A549 (cell line): ENCODE measurements around the gene ZNF275. TPM values are rescaled to one million over a fixed set of nuclear protein-coding genes. Genes with fewer than 3 reads are reported as not detected.

Experiments used
- ATAC-seq, 2 experiments: fragments of 200-7000 bp in 1 of 2; fragments of >200 bp in 1 of 2; cut with Nextera tagmentation in 1 of 2; cut with Tn5 transposase in 1 of 2; 3 replicates each; pipeline versions ENCODE4 v1.8.0 to v1.9.1; 2018 to 2020; ENCODE audit warnings: mild to moderate bottlenecking in 1 of 2, moderate library complexity in 1 of 2
- CTCF ChIA-PET: fragments of 300-600 bp; sonication (Branson Sonifier 250); formaldehyde crosslinking; extraction: SDS; loops from one replicate; lab custom pipeline; 2021; ENCODE audit warnings: antibody characterized with exemption, inconsistent platforms; lab: Yijun Ruan, JAX
- POLR2A ChIA-PET: fragments of 350-600 bp; formaldehyde crosslinking; extraction: SDS; loops from one replicate; lab custom pipeline; 2021; ENCODE audit warnings: antibody characterized with exemption, inconsistent platforms; lab: Yijun Ruan, JAX
- DNase-seq, 2 experiments: peaks; one replicate each; pipeline versions ENCODE4 v3.0.0 to v3.0.0-alpha.2; 2011 to 2016; ENCODE audit warnings: low read depth in 1 of 2, low spot score in 1 of 2
- FAIRE-seq: peaks from 2 replicates; lab custom pipeline; 2011; peaks lifted over from hg19 to GRCh38; lab: Jason Lieb, UNC
- H3K27ac ChIP-seq, 2 experiments: fragments of >200 bp; sonication (Bioruptor Twin); formaldehyde crosslinking; 3 replicates each; pipeline ENCODE4 v1.5.1; 2016 to 2017
- H3K4me1 ChIP-seq: fragments of >200 bp; sonication (Bioruptor Twin); formaldehyde crosslinking; 3 replicates; pipeline ENCODE4 v1.6.1; 2016
- H3K4me2 ChIP-seq: fragments of >200 bp; sonication (Bioruptor Twin); formaldehyde crosslinking; 3 replicates; pipeline ENCODE4 v1.6.1; 2016
- H3K4me3 ChIP-seq: fragments of >200 bp; sonication (Bioruptor Twin); formaldehyde crosslinking; 3 replicates; pipeline ENCODE4 v1.5.1; 2016
- H3K9me3 ChIP-seq: fragments of >200 bp; sonication (Bioruptor Twin); formaldehyde crosslinking; 3 replicates; pipeline ENCODE4 v1.6.1; 2016
- BHLHE40 ChIP-seq: IDR thresholded peaks from 2 replicates; pipeline ENCODE4 v1.6.1; 2012; ENCODE audit warnings: low read depth, low read length, inconsistent platforms
- CHD4 ChIP-seq: fragments of 200-600 bp; sonication (generic); IDR thresholded peaks from 2 replicates; pipeline ENCODE4 v1.6.1; 2016; ENCODE audit warnings: antibody characterized with exemption, mild to moderate bottlenecking, borderline replicate concordance
- CTCF ChIP-seq: fragments of >200 bp; sonication (Bioruptor Twin); formaldehyde crosslinking; IDR thresholded peaks from 3 replicates; pipeline ENCODE4 v1.5.1; 2016
- EHF ChIP-seq: fragments of 250-450 bp; sonication (Bioruptor Pico); IDR thresholded peaks from 2 replicates; pipeline ENCODE4 v1.5.0; 2020; ENCODE audit warnings: mild to moderate bottlenecking
- EHMT2 ChIP-seq: fragments of 200-600 bp; sonication (generic); IDR thresholded peaks from 2 replicates; pipeline ENCODE4 v1.6.1; 2016; ENCODE audit warnings: antibody characterized with exemption, low read depth, mild to moderate bottlenecking, moderate library complexity
- ELK1 ChIP-seq: fragments of 150-350 bp; IDR thresholded peaks from 2 replicates; pipeline ENCODE4 v1.6.1; 2014; ENCODE audit warnings: low read depth, mild to moderate bottlenecking, low read length
- FOSB ChIP-seq: fragments of 250-450 bp; sonication (Bioruptor Pico); IDR thresholded peaks from 2 replicates; pipeline ENCODE4 v1.5.0; 2020; ENCODE audit warnings: mild to moderate bottlenecking, moderate library complexity
- HOXA7 ChIP-seq: fragments of 250-450 bp; sonication (Bioruptor Pico); IDR thresholded peaks from 2 replicates; pipeline ENCODE4 v1.5.0; 2020; ENCODE audit warnings: mild to moderate bottlenecking, moderate library complexity
- MYC ChIP-seq: IDR thresholded peaks from 2 replicates; pipeline ENCODE4 v1.6.1; 2012; ENCODE audit warnings: mild to moderate bottlenecking, inconsistent platforms, low read length, improper control_type of control experiment, borderline replicate concordance
- PBX3 ChIP-seq: IDR thresholded peaks from 2 replicates; pipeline ENCODE4 v1.6.1; 2012
- POLR2AphosphoS2 ChIP-seq: conservative IDR thresholded peaks from 2 replicates; pipeline ENCODE4 v1.6.1; 2012; ENCODE audit warnings: low read length, improper control_type of control experiment, inconsistent platforms
- RAD21 ChIP-seq, 2 experiments: fragments of >200 bp in 1 of 2; sonication (Bioruptor Twin) in 1 of 2; formaldehyde crosslinking in 1 of 2; IDR thresholded peaks in 1 of 2; conservative IDR thresholded peaks in 1 of 2; 2 replicates in 1 of 2; 3 replicates in 1 of 2; pipeline ENCODE4 v1.6.1; 2012 to 2018; ENCODE audit warnings: inconsistent platforms in 1 of 2
- SREBF2 ChIP-seq: fragments of 450-650 bp; IDR thresholded peaks from 2 replicates; pipeline ENCODE4 v1.6.1; 2014; ENCODE audit warnings: mild to moderate bottlenecking, moderate library complexity
- USF2 ChIP-seq: fragments of 450-650 bp; IDR thresholded peaks from 2 replicates; pipeline ENCODE4 v1.6.1; 2014; ENCODE audit warnings: antibody characterized with exemption
- ZNF302 ChIP-seq: fragments of 250-450 bp; sonication (Bioruptor Pico); IDR thresholded peaks from 2 replicates; pipeline ENCODE4 v1.9.0; 2021; ENCODE audit warnings: inconsistent platforms, mild to moderate bottlenecking, moderate library complexity
- WGBS: methylation state at CpG from one replicate; pipeline ENCODE4 v1.1.6; 2017; ENCODE audit errors: missing lambda C conversion rate; 5-methylcytosine and 5-hydroxymethylcytosine counted together
- polyA plus RNA-seq, 4 experiments: library from polyadenylated mRNA; depleted of rRNA in 3 of 4; stranded (reverse); fragments of >200 nt; fragmentation: RNase III in 1 of 4; extraction: RNeasy Plus Mini Kit Qiagen cat#74134 plus additional on column Dnase treatment in 1 of 4; gene quantifications; 2 replicates in 3 of 4; 3 replicates in 1 of 4; pipeline ENCODE4 v1.2.3, GENCODE V29; 2011 to 2017
- TF ChIP-seq, protein P1 (sequence below): fragments of >200 bp; sonication (Bioruptor Twin); formaldehyde crosslinking; IDR thresholded peaks from 2 replicates; pipeline ENCODE4 v1.6.1; 2016

The ZNF275 gene
- polyA plus RNA-seq, 2 of the 4 experiments (the other 2 are of a cell fraction), result 3.2 to 6.5 TPM

GRCh38 chrX:153312842-153313241 lies 21.1 kb upstream of the ZNF275 start:
- TF ChIP-seq EHF (CRISPR knock-in tag), result no peak
- TF ChIP-seq HOXA7, result no peak
- TF ChIP-seq, protein P1, sequence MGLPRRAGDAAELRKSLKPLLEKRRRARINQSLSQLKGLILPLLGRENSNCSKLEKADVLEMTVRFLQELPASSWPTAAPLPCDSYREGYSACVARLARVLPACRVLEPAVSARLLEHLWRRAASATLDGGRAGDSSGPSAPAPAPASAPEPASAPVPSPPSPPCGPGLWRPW, result no peak
- no peak for TF ChIP-seq EHMT2
- TF ChIP-seq USF2, result no peak
- no peak for TF ChIP-seq CTCF
- TF ChIP-seq FOSB (CRISPR knock-in tag), result no peak
- no peak for TF ChIP-seq SREBF2
- no peak for TF ChIP-seq POLR2AphosphoS2
- FAIRE-seq, result no peak

GRCh38 chrX:153317306-153317705 lies 16.6 kb upstream of the ZNF275 start:
- Histone ChIP-seq H3K4me1 (no peaks in the 10 kb centered on the region), H3K4me2 (no peak overlapping the region), H3K9me3 (no peaks in the 10 kb centered on the region), H3K27ac (no peak overlapping the region), H3K4me3 (no peak overlapping the region)
- no peak for DNase-seq
- no peak for FAIRE-seq
- 54% methylated on average over 2 of the region's 8 CpGs for WGBS
- POLR2A ChIA-PET, result no interaction called here
- TF ChIP-seq RAD21 (conservative IDR thresholded peaks at IDR 0.05 in 1 of 2, IDR thresholded peaks at IDR 0.05 in 1 of 2) (no peak), BHLHE40 (no peak), CHD4 (no peak), ZNF302 (CRISPR knock-in tag) (no peak), ELK1 (no peak)
- no peak for ATAC-seq
- CTCF ChIA-PET, result no interaction called here

More at GRCh38 chrX:153312842-153313241, 21.1 kb upstream of the ZNF275 start:
- H3K4me3 ChIP-seq, result no peak overlapping the region
- no peaks in the 10 kb centered on the region for H3K9me3 ChIP-seq
- no peak overlapping the region for H3K4me2 ChIP-seq
- DNase-seq (no peak), ATAC-seq (no peak)
- no peaks in the 10 kb centered on the region for H3K4me1 ChIP-seq
- CTCF ChIA-PET, result no interaction called here
- no peak overlapping the region for H3K27ac ChIP-seq
- no CpG with 5 or more reads among the region's 1 CpG for whole genome bisulfite sequencing
- POLR2A ChIA-PET, result no interaction called here

DNA sequence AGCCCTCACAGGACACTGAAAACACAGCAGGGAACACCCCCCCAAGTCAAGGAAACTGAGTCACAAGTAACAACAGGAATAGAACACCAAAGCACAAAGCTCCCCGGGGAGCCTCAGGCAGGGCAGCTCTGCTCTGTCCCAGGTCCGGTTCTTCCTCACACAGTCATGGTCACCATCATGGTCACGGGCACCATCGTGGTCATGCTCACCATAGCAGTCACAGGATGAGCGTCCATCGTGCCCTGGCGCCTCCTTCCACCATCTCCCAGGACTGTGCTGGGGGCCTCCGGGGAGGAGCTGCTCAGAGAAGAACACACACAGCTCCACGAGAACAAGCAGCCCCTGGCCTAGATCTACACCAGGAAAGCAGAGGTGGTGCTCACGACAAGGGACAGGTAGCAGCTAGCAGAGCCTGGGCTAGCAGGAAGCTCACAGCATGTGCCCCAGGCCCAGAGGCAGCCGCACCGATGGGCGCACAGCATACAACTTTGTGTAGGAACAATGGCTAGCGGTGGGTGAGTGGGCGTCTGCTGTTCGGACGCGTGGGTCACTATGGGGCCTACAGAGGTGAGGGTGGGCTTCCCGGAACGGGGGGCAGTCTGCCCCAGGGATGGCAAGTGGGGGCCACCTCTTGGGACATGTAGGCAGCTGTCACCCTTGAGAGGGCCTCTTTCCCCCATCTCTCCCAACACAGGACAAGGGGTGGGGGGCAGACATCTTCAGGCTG lies 15.8 kb upstream of the ZNF275 start:
- FAIRE-seq (no peak), DNase-seq (no peak), ATAC-seq (no peak)
- Histone ChIP-seq H3K4me2 (no peak overlapping the region), H3K9me3 (no peaks in the 10 kb centered on the region), H3K4me1 (no peaks in the 10 kb centered on the region)
- CTCF ChIA-PET, result interaction anchor here (0.6 kb wide), 2 partner anchors 357 to 813 kb away, joined by 3 read pairs; no protein-coding TSS in a partner anchor
- TF ChIP-seq RAD21 (conservative IDR thresholded peaks at IDR 0.05 in 1 of 2, IDR thresholded peaks at IDR 0.05 in 1 of 2), result no peak
- no peak for TF ChIP-seq MYC
- no peak for TF ChIP-seq USF2
- no peak for TF ChIP-seq CHD4
- no peak for TF ChIP-seq PBX3
- TF ChIP-seq, all 56 proteins: peak for 0
- POLR2A ChIA-PET, result no interaction called here
- WGBS, result 82% methylated on average over 2 of the region's 20 CpGs
- H3K4me3 ChIP-seq, result no peak overlapping the region
- no peak overlapping the region for H3K27ac ChIP-seq
